Hematopoietic multipotent progenitor cell treated with erythropoietin and hydrocortisone succinate and interleukin-3 and kit ligand, for 8 days (in vitro differentiated cells): ENCODE results near the gene MAL.
A peak's percentile ranks its signal among the peaks of the same experiment; 100 is the strongest.

Experiments used
- DNase-seq: peaks from one replicate; pipeline ENCODE4 v3.0.0-alpha.2; 2015

MAL gene

GRCh38 chr2:95018301-95018700 lies 7.2 kb upstream of the MAL start:
- DNase-seq: no peak

GRCh38 chr2:95018861-95019550 lies 6.5 kb upstream of the MAL start:
- no peak for DNase-seq

- DNase-seq: no peak
These were observed 5.9 kb upstream of the MAL start for GRCh38 chr2:95019572-95019971.

GRCh38 chr2:95020275-95021022 lies 5.1 kb upstream of the MAL start:
- DNase-seq: no peak

- no peak for DNase-seq
These were observed 4.5 kb upstream of the MAL start for GRCh38 chr2:95021023-95021416.

- DNase-seq: no peak
These were observed 3.7 kb upstream of the MAL start for GRCh38 chr2:95021847-95022246.

GRCh38 chr2:95022309-95023221 lies 2.9 kb upstream of the MAL start:
- DNase-seq: peak; percentile 60

GRCh38 chr2:95023222-95023597 lies 2.3 kb upstream of the MAL start:
- no peak for DNase-seq

- no peak for DNase-seq
These were observed 1.1 kb upstream of the MAL start for GRCh38 chr2:95024371-95024770.

GRCh38 chr2:95024960-95025405 lies 525 bp upstream of the MAL start:
- DNase-seq: no peak

GRCh38 chr2:95026471-95027368 lies 1.2 kb downstream of the MAL start:
- peak; percentile 5 for DNase-seq

GRCh38 chr2:95027369-95027720 lies 1.8 kb downstream of the MAL start:
- DNase-seq: no peak

GRCh38 chr2:95029898-95030341 lies 4.4 kb downstream of the MAL start:
- DNase-seq: no peak

GRCh38 chr2:95030496-95030895 lies 5.0 kb downstream of the MAL start:
- no peak for DNase-seq

GRCh38 chr2:95031076-95031725 lies 5.7 kb downstream of the MAL start:
- no peak for DNase-seq

GRCh38 chr2:95031726-95032116 lies 6.2 kb downstream of the MAL start:
- no peak for DNase-seq

- no peak for DNase-seq
These were observed 6.8 kb downstream of the MAL start for GRCh38 chr2:95032341-95032740.

GRCh38 chr2:95032868-95033603 lies 7.5 kb downstream of the MAL start:
- no peak for DNase-seq

- DNase-seq: no peak
These were observed 8.7 kb downstream of the MAL start for GRCh38 chr2:95034221-95034620.

- no peak for DNase-seq
These were observed 9.3 kb downstream of the MAL start for GRCh38 chr2:95034818-95035217.
